Measurements from ENCODE around the gene ZNF14.
"Not testable (repeated sequence)": the region's sequence is repeated elsewhere in the genome, so short reads cannot be mapped to it uniquely, and the experiment has no call there.

Gene ZNF14

GRCh38 chr19:19746286-19747213 is 13.6 kb upstream of the ZNF14 start:
- DNase-seq (ENCODE audit: low read depth): no peak

DNA sequence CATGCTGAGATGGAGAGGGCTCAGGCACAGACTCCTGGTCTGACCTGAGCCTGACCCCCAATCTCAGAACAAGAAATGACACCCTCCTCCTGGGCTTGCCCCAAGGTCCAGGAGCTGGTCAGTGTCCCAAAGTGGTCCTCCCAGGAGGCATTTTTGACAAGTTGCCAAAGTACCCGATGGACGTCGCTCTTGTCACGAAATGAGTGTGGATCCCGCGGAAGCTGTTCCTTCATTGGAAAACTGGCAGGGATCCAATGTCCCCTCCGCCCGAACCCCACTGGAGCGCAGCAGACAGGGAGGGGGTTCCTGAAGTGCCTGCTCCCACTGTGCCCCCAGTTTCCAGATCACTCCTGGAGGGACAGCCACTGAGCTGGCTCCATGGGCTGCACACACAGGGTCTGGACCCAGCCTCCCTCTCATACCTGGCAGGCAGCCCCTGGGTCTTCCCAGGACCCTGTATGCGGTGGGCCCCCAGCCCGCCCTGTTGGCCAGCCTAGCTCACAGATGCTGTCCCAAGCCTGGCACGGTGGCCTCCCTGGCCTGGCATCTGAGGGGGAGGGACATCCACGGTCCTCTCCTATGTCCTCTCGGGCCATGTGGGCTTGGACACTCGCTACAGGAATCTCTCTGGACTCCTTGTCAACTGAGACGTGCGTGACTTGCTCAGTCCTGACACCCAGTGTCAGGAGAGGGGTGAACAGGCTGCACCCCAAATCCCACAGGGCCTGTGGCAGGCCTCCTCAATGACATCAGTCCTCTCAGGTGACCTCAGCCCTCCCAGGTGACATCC is 12.8 kb upstream of the ZNF14 start:
- no peak for DNase-seq (ENCODE audit: low read depth)

DNA sequence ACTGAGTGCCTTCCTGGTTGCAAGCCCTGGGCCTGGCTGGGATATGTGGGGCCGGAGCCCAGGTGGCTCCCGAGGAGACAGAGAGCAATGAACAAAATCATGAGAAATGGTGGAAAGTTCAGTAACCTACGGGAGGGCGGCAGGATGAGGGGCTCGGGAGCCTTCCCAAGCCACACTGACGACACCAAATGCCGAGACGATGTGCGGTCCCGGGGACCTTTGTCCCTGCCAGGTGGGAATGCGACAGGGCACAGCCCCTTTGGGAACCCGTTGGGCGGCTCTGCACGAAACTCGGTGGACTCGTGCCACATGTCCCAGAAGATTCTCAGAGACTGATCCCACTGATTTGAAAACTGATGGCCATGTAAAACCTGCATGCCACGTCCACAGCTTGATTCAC is 11.7 kb upstream of the ZNF14 start:
- no peak for DNase-seq (ENCODE audit: low read depth)

GRCh38 chr19:19743921-19744320 is 11.0 kb upstream of the ZNF14 start:
- not testable (repeated sequence) for DNase-seq (ENCODE audit: low read depth)

- DNase-seq (ENCODE audit: low read depth): no peak
These were observed 10.3 kb upstream of the ZNF14 start for GRCh38 chr19:19743176-19743575.

DNA sequence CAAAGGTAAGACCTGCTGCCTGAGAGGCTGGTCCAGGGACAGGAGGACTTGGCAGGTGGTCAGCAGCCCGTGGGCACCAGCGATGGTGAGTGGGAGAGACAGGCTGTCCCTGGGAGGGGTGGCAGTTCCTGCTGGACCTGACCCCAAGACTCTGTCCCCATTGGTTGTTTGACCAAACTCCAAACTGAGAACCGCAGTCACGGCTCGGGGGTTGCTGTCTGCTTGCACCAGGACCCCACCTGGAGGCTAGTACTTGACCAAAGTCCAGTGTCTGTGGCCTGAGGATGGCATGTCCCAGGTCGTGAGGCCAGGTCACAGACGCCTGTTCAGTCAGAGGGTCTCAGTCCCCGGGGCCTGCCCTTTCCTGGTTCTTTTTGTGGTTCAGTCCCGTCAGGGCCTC is 9.9 kb upstream of the ZNF14 start:
- no peak for DNase-seq (ENCODE audit: low read depth)

- no peak for DNase-seq (ENCODE audit: low read depth)
These were observed 8.3 kb upstream of the ZNF14 start for GRCh38 chr19:19741184-19741583.

DNA sequence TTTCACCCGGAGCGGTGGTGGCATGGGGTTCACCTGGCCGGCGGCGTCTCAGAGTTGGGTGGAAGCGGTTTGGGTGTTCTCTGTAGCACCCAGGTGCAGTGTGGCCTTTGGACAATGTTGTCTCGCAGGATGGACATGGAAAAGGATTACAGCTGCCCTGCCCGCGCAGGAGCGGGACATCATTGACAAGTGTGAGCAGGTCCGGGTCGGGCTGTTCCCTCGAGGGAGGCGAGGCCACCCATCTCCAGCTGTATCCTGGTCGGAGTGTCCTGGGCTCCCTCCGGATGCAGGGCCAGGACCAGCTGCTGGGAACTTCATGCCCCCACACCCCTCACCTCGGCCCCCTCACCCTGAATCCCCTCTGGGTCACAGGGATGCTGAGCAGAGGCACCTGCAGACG is 7.8 kb upstream of the ZNF14 start:
- no peak for DNase-seq (ENCODE audit: low read depth)

GRCh38 chr19:19738564-19738963 is 5.7 kb upstream of the ZNF14 start:
- no peak for DNase-seq (ENCODE audit: low read depth)

DNA sequence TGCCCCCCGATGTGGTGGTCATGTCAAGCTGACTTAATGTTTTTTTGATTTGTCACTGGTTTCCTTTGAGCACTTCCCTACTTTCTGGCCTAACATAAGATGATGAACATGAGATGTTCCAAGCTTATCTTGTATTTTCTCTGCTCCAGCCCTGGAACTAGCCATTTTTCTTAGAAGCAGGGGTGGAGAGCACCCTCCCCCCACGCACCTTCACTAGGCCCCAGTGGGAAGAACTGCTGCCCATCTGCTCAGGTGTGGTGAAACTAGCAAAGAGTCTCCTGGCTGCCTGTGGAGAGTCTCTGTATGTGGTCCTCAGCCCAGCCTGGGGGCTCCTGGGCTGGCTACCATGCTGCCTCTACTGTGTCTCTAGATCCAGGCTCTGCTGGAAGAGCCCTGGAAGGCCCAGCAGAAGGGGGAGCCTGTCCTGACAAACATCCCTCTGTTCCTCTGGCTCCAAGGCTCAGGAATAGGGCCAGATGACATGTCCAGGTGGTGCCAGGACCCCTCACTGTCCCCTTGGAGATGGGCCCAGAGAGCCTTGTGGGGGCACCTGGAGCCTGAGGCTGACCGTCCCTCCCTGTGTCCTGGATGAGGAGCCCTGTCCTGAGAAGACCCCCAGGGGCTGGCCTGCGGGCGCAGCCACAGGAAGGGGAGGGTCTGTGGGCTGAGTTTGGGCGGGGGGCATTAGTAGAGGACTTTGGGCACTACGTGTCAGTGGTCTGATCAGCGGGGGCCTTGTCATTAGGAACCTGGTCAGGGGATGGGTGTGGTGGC is 4.8 kb upstream of the ZNF14 start:
- no peak for DNase-seq (ENCODE audit: low read depth)

GRCh38 chr19:19721896-19722295 is 11.0 kb downstream of the ZNF14 start:
- no peak for DNase-seq (ENCODE audit: low read depth)

DNA sequence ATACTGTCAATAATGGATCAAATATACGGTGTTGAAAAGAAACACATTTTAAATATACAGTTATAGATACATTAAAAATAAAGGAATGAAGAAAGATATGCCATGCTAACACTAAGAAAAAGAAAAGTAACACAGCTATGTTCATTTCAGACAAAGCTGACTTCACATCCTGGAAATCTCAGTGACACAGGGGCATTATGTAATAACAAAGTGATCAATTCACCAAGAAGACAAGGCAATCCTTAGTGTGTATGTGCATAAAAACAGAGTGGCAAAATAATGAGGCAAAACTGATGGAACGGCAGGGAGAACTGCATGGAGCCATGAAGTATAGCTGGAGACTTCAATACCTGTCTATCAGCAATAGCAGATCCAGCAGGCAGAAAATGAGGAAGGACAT is 13.1 kb downstream of the ZNF14 start:
- DNase-seq (ENCODE audit: low read depth): no peak

DNA sequence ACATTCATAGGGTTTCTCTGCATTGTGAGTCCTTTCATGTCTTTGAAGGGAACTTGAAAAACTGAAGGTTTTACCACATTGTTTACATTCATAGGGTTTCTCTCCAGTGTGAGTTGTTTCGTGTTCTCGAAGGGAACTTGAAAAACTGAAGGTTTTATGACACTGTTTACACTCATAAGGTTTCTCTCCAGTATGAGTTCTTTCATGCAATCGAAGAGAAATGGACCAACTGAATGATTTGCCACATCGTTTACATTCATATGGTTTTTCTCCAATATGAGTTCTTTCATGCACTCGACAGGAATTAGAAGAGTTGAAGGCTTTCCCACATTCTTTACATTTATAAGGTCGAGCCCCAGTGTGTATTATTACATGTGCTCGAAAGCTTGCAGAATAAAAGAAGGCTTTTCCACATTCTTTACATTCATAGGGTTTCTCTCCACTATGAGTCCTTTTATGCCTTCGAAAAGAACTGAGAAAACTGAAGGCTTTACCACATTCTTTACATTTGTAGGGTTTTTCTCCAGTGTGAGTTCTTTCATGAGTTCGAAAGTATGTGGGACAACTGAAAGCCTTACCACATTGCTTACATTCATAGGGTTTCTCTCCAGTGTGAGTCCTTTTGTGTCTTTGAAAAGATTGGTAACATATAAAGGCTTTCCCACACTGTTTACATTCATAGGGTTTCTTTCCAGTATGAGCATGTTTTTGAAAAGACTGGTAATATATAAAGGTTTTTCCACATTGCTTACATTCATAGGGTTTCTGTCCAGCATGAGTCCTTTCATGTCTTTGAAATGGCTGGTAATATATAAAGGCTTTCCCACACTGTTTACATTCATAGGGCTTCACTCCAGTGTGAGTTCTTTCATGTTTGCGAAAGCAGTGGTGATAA is 20.7 kb downstream of the ZNF14 start:
- no peak for DNase-seq (ENCODE audit: low read depth)

GRCh38 chr19:19711306-19711933 is 21.5 kb downstream of the ZNF14 start:
- no peak for DNase-seq (ENCODE audit: low read depth)

DNA sequence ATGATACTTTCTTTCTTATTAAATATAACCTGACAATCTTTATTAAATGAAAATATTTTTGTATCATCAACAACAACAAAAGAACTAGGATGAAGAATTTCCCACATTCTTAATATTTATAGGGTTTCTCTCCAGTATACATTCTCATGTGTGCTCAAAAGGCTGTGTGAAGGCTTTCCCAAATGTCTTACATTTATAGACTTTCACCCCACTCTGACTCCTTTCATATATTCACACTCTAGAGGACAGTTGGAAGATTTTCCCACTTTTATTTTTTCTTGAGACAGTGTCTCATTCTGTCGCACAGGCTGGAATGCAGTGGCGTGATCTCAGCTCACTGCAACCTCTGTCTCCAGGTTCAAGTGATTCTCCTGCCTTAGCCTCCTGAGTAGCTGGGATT is 22.4 kb downstream of the ZNF14 start:
- no peak for DNase-seq (ENCODE audit: low read depth)

GRCh38 chr19:19704836-19705235 is 28.1 kb downstream of the ZNF14 start:
- DNase-seq (ENCODE audit: low read depth): no peak

- DNase-seq (ENCODE audit: low read depth): not testable (repeated sequence)
These were observed 32.4 kb downstream of the ZNF14 start for GRCh38 chr19:19700493-19700892.

GRCh38 chr19:19697589-19697988 is 35.3 kb downstream of the ZNF14 start:
- no peak for DNase-seq (ENCODE audit: low read depth)

DNA sequence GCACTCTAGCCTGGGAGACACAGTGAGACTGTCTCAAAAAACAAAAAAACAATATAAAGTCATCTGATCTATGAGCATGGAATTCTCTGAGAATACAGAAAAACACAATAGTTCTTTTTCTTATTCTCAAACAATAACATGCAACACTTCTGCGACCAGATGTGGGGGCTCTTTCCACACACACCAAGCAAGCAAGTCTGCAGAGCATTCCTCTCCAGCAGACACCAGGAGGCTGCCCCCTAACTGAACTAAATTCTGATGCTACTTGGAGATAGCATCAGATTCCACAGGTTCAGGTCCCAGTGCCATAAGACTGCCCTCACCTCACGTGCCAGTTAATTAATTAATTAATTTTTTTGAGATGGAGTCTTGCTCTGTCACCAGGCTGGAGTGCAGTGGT is 36.5 kb downstream of the ZNF14 start:
- DNase-seq (ENCODE audit: low read depth): no peak

- no peak for DNase-seq (ENCODE audit: low read depth)
These were observed 41.2 kb downstream of the ZNF14 start for GRCh38 chr19:19691683-19692082.

DNA sequence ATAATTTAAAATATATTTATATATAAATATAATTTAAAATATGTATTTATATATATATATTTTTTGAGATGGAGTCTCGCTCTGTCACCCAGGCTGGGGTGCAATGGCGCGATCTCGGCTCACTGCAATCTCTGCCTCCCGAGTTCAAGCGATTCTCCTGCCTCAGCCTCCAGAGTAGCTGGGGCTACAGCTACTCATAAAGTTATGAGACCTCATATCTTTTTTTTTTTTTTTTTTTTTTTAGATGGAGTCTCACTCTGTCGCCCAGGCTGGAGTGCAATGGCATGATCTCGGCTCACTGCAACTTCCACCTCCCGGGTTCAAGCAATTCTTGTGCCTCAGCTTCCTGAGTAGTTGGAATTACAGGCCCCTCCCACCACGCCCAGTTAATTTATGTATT is 43.9 kb downstream of the ZNF14 start:
- DNase-seq (ENCODE audit: low read depth): not testable (repeated sequence)
